ENCODE data around the gene JPH3.

DNA sequence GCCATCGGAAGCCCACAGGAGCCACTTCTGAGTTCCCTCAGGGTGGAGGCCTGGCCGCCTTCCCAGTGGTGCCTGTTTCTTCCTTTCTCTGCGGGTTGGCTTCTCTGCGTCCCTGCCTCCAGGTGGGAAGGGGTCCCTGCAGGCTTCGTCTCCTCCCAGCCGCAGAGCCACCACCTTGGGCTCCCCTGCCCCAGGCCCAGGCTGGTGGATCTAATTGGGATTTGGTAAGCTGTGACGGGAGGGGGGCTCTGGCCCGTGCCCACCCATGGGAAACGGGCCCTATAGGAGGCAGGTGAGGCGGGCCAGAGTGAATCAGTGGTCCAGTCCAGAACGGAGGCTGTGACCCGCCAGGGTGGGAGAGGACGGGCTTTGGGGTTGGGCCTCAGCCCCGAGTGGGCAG, 32.1 kb downstream of the JPH3 start:
- TF ChIP-seq GATA2 (IDR thresholded peaks at IDR 0.05; ENCODE audit: low read depth, low read length): no peak
- TF ChIP-seq GATA3 (IDR thresholded peaks at IDR 0.05; ENCODE audit: low read depth, low read length): no peak

Data from SH-SY5Y (cell line).